GM23338 (cell line): ENCODE measurements around the gene GP5. TPM values are rescaled to one million over a fixed set of nuclear protein-coding genes. Genes with fewer than 3 reads are reported as not detected.

Experiments used
- ATAC-seq: fragments of 200-7000 bp; cut with Tn5 transposase; 3 replicates; pipeline ENCODE4 v1.9.1; 2020
- DNase-seq: peaks from one replicate; pipeline ENCODE4 v3.0.0-alpha.2; 2015; ENCODE audit warnings: low spot score
- H2AFZ ChIP-seq: fragments of 200-600 bp; sonication (generic); 2 replicates; pipeline ENCODE4 v1.8.0; 2016; ENCODE audit warnings: antibody characterized with exemption, mild to moderate bottlenecking, moderate library complexity
- H3F3A ChIP-seq: fragments of 200-600 bp; sonication (generic); replicated peaks from 2 replicates; pipeline ENCODE4 v1.8.0; 2017; ENCODE audit warnings: antibody characterized with exemption, mixed run types, low read depth
- H3K27ac ChIP-seq: fragments of 200-600 bp; sonication (generic); 2 replicates; pipeline ENCODE4 v1.6.1; 2016; ENCODE audit warnings: low read depth
- H3K27me3 ChIP-seq: fragments of 200-600 bp; sonication (generic); 2 replicates; pipeline ENCODE4 v1.8.0; 2016; ENCODE audit warnings: mild to moderate bottlenecking, mixed run types, moderate library complexity; ENCODE audit not compliant: insufficient read depth
- H3K36me3 ChIP-seq: fragments of 200-600 bp; sonication (generic); 2 replicates; pipeline ENCODE4 v1.8.0; 2016; ENCODE audit warnings: mild to moderate bottlenecking; ENCODE audit not compliant: insufficient read depth
- H3K4me1 ChIP-seq: fragments of 200-600 bp; sonication (generic); 2 replicates; pipeline ENCODE4 v1.8.0; 2016; ENCODE audit warnings: mild to moderate bottlenecking, moderate library complexity; ENCODE audit not compliant: insufficient read depth
- H3K4me2 ChIP-seq: fragments of 200-600 bp; sonication (generic); 2 replicates; pipeline ENCODE4 v1.7.1; 2017; ENCODE audit warnings: mixed run types
- H3K4me3 ChIP-seq: fragments of 200-600 bp; sonication (generic); 2 replicates; pipeline ENCODE4 v1.6.1; 2016; ENCODE audit warnings: mixed run types
- H3K79me2 ChIP-seq: fragments of 200-600 bp; sonication (generic); replicated peaks from 2 replicates; pipeline ENCODE4 v1.8.0; 2017; ENCODE audit warnings: mild to moderate bottlenecking; ENCODE audit not compliant: insufficient read depth
- H3K9me2 ChIP-seq: fragments of 200-600 bp; sonication (generic); 2 replicates; pipeline ENCODE4 v1.8.0; 2017; ENCODE audit not compliant: insufficient read depth
- H4K20me1 ChIP-seq: fragments of 200-600 bp; sonication (generic); replicated peaks from 2 replicates; pipeline ENCODE4 v1.8.0; 2017; ENCODE audit warnings: mild to moderate bottlenecking; ENCODE audit not compliant: insufficient read depth
- H3K27ac Mint-ChIP-seq: 2 replicates; pipeline ENCODE4 v1.8.0; 2020; ENCODE audit warnings: inconsistent platforms, mild to moderate bottlenecking, moderate library complexity, mixed read lengths
- H3K27me3 Mint-ChIP-seq: 3 replicates; pipeline ENCODE4 v1.8.0; 2022; ENCODE audit warnings: low read depth, mild to moderate bottlenecking, moderate library complexity, mixed read lengths, inconsistent platforms; ENCODE audit not compliant: insufficient read depth, poor library complexity
- H3K36me3 Mint-ChIP-seq: 3 replicates; pipeline ENCODE4 v1.8.0; 2021; ENCODE audit warnings: low read depth, mild to moderate bottlenecking, inconsistent platforms, moderate library complexity, mixed read lengths
- H3K4me1 Mint-ChIP-seq: 3 replicates; pipeline ENCODE4 v1.8.0; 2020; ENCODE audit warnings: mild to moderate bottlenecking, inconsistent platforms, mixed read lengths
- H3K4me3 Mint-ChIP-seq: 3 replicates; pipeline ENCODE4 v1.8.0; 2021; ENCODE audit warnings: moderate library complexity, mild to moderate bottlenecking, inconsistent platforms, mixed read lengths
- H3K9me3 Mint-ChIP-seq: 3 replicates; pipeline ENCODE4 v1.8.0; 2020; ENCODE audit warnings: moderate library complexity, mild to moderate bottlenecking, inconsistent platforms, mixed read lengths
- CREB1 ChIP-seq: fragments of 250-450 bp; sonication (Bioruptor Pico); IDR thresholded peaks from 2 replicates; pipeline ENCODE4 v1.5.0; 2020; ENCODE audit warnings: low read depth, mild to moderate bottlenecking, moderate library complexity
- EZH2 ChIP-seq: fragments of 200-600 bp; sonication (generic); IDR thresholded peaks from one replicate; pipeline ENCODE4 v1.8.0; 2017; ENCODE audit warnings: antibody characterized with exemption, mild to moderate bottlenecking, low read depth; ENCODE audit not compliant: unreplicated experiment
- EZH2phosphoT487 ChIP-seq: fragments of 200-600 bp; sonication (generic); IDR thresholded peaks from one replicate; pipeline ENCODE4 v1.8.1; 2018; ENCODE audit warnings: antibody characterized with exemption; ENCODE audit not compliant: unreplicated experiment
- JUNB ChIP-seq: IDR thresholded peaks from one replicate; pipeline ENCODE4 v1.6.1; 2016; ENCODE audit warnings: antibody characterized with exemption; ENCODE audit not compliant: unreplicated experiment
- NANOG ChIP-seq: IDR thresholded peaks from 2 replicates; pipeline ENCODE4 v1.6.1; 2016; ENCODE audit warnings: antibody characterized with exemption, borderline replicate concordance
- POLR2AphosphoS5 ChIP-seq: IDR thresholded peaks from 2 replicates; pipeline ENCODE4 v1.6.1; 2016; ENCODE audit warnings: antibody characterized with exemption, low read depth
- STAT1 ChIP-seq: IDR thresholded peaks from one replicate; pipeline ENCODE4 v1.6.1; 2016; ENCODE audit warnings: antibody characterized with exemption; ENCODE audit not compliant: unreplicated experiment
- ZNF114 ChIP-seq: fragments of 250-450 bp; sonication (Bioruptor Pico); IDR thresholded peaks from 2 replicates; pipeline ENCODE4 v1.5.0; 2020; ENCODE audit warnings: mild to moderate bottlenecking, moderate library complexity
- ZNF331 ChIP-seq: fragments of 250-450 bp; sonication (Bioruptor Pico); IDR thresholded peaks from 2 replicates; pipeline ENCODE4 v1.5.0; 2020; ENCODE audit warnings: low read depth, mild to moderate bottlenecking, moderate library complexity
- polyA plus RNA-seq: library from polyadenylated mRNA; unstranded; fragments of >200 nt; fragmentation: Nextera tagmentation; extraction: Ambion mirVana; gene quantifications from 2 replicates; pipeline ENCODE4 v1.2.1, GENCODE V29; 2016
- total RNA-seq: library from RNA; depleted of rRNA; stranded (reverse); fragments of >200 nt; shearing (Covaris generic); gene quantifications from 2 replicates; pipeline ENCODE4 v1.2.3, GENCODE V29; 2014
- TF ChIP-seq, protein P1 (sequence below), 2 experiments: fragments of 200-600 bp in 1 of 2; sonication (generic) in 1 of 2; conservative IDR thresholded peaks; 2 replicates each; pipeline versions ENCODE4 v1.5.1 to v1.6.1; 2016 to 2017; ENCODE audit warnings: antibody characterized with exemption in 2 of 2, low read depth in 2 of 2, mild to moderate bottlenecking in 2 of 2, moderate library complexity in 1 of 2
- TF ChIP-seq, protein P2 (sequence below): fragments of 250-450 bp; sonication (Bioruptor Pico); IDR thresholded peaks from 2 replicates; pipeline ENCODE4 v1.5.0; 2020; ENCODE audit warnings: mild to moderate bottlenecking, moderate library complexity
- TF ChIP-seq, protein P3 (sequence below): IDR thresholded peaks from 2 replicates; pipeline ENCODE4 v1.6.1; 2016; ENCODE audit warnings: antibody characterized with exemption

The GP5 gene
- total and polyA plus RNA-seq, 2 experiments from 2014 or later, result 0.07 to 0.15 TPM

- TF ChIP-seq ZNF114 (CRISPR knock-in tag) (no peak), EZH2phosphoT487 (no peak), ZNF331 (no peak), NANOG (no peak), CREB1 (CRISPR knock-in tag) (no peak), STAT1 (no peak), JUNB (no peak)
- H3K79me2 ChIP-seq, result no peaks in the 10 kb centered on the region
- no peaks in the 10 kb centered on the region for H3K9me2 ChIP-seq
- Mint-ChIP-seq H3K4me3 (no peak overlapping the region), H3K27ac (no peak overlapping the region), H3K27me3 (peaks cover 27% of the 10 kb centered on the region), H3K4me1 (peaks cover 16% of the 10 kb centered on the region), H3K36me3 (no peaks in the 10 kb centered on the region), H3K9me3 (peaks cover 10% of the 10 kb centered on the region; the same call in 2 of the 3 replicates)
- peaks cover 11% of the 10 kb centered on the region for H3K4me1 ChIP-seq
- H3K4me3 ChIP-seq, result no peak overlapping the region
- peaks cover 7% of the 10 kb centered on the region; the same call in 1 of the 2 replicates for H3F3A ChIP-seq
- H2AFZ ChIP-seq, result no peak overlapping the region
- H3K27me3 ChIP-seq, result peaks cover 23% of the 10 kb centered on the region
- no peak for ATAC-seq
- H4K20me1 ChIP-seq, result no peaks in the 10 kb centered on the region
- H3K36me3 ChIP-seq, result no peaks in the 10 kb centered on the region; the same call in 1 of the 2 replicates
- no peak for DNase-seq
- no peak overlapping the region for H3K27ac ChIP-seq
- no peak overlapping the region for H3K4me2 ChIP-seq
Observed at GRCh38 chr3:194392576-194392975, 6.5 kb downstream of the GP5 start.

DNA sequence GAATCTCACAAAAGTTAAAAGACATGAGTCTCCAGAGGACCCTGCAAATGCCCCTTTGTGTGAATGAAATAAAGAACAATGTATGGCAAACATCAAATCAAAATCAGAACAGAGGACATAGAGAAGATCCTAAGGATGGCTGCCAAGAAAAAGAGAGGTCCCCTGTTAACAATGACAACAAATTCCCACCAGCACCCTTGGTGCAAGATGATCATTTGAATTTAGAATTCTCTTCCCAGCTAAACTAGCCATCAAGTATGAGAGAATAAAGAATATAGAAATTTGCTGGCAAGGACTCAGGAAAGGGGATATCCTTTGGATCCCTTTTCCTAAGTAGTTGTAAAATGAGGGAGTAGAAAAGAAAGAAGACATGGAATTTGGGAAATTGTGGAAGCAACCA, 8.2 kb downstream of the GP5 start:
- DNase-seq, result no peak
- 0 out of 2 replicates have a peak, but pooled peaks cover 7% of the 10 kb centered on the region for H3F3A ChIP-seq
- no peaks in the 10 kb centered on the region for H3K79me2 ChIP-seq
- no peak overlapping the region for H3K4me3 ChIP-seq
- Mint-ChIP-seq H3K36me3 (no peaks in the 10 kb centered on the region), H3K4me1 (peaks cover 8% of the 10 kb centered on the region), H3K27ac (no peak overlapping the region), H3K4me3 (no peak overlapping the region), H3K27me3 (peaks cover 11% of the 10 kb centered on the region), H3K9me3 (peaks cover 10% of the 10 kb centered on the region; the same call in 2 of the 3 replicates)
- H3K36me3 ChIP-seq, result no peaks in the 10 kb centered on the region; the same call in 1 of the 2 replicates
- no peaks in the 10 kb centered on the region for H3K9me2 ChIP-seq
- no peak overlapping the region for H3K27ac ChIP-seq
- TF ChIP-seq EZH2 (no peak), NANOG (no peak), JUNB (no peak), ZNF114 (CRISPR knock-in tag) (no peak), POLR2AphosphoS5 (no peak), EZH2phosphoT487 (no peak)
- TF ChIP-seq, protein P1, sequence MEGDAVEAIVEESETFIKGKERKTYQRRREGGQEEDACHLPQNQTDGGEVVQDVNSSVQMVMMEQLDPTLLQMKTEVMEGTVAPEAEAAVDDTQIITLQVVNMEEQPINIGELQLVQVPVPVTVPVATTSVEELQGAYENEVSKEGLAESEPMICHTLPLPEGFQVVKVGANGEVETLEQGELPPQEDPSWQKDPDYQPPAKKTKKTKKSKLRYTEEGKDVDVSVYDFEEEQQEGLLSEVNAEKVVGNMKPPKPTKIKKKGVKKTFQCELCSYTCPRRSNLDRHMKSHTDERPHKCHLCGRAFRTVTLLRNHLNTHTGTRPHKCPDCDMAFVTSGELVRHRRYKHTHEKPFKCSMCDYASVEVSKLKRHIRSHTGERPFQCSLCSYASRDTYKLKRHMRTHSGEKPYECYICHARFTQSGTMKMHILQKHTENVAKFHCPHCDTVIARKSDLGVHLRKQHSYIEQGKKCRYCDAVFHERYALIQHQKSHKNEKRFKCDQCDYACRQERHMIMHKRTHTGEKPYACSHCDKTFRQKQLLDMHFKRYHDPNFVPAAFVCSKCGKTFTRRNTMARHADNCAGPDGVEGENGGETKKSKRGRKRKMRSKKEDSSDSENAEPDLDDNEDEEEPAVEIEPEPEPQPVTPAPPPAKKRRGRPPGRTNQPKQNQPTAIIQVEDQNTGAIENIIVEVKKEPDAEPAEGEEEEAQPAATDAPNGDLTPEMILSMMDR (conservative IDR thresholded peaks at IDR 0.05; ENCODE audit: low read depth in 2 of 2), result no peak
- TF ChIP-seq, protein P2, sequence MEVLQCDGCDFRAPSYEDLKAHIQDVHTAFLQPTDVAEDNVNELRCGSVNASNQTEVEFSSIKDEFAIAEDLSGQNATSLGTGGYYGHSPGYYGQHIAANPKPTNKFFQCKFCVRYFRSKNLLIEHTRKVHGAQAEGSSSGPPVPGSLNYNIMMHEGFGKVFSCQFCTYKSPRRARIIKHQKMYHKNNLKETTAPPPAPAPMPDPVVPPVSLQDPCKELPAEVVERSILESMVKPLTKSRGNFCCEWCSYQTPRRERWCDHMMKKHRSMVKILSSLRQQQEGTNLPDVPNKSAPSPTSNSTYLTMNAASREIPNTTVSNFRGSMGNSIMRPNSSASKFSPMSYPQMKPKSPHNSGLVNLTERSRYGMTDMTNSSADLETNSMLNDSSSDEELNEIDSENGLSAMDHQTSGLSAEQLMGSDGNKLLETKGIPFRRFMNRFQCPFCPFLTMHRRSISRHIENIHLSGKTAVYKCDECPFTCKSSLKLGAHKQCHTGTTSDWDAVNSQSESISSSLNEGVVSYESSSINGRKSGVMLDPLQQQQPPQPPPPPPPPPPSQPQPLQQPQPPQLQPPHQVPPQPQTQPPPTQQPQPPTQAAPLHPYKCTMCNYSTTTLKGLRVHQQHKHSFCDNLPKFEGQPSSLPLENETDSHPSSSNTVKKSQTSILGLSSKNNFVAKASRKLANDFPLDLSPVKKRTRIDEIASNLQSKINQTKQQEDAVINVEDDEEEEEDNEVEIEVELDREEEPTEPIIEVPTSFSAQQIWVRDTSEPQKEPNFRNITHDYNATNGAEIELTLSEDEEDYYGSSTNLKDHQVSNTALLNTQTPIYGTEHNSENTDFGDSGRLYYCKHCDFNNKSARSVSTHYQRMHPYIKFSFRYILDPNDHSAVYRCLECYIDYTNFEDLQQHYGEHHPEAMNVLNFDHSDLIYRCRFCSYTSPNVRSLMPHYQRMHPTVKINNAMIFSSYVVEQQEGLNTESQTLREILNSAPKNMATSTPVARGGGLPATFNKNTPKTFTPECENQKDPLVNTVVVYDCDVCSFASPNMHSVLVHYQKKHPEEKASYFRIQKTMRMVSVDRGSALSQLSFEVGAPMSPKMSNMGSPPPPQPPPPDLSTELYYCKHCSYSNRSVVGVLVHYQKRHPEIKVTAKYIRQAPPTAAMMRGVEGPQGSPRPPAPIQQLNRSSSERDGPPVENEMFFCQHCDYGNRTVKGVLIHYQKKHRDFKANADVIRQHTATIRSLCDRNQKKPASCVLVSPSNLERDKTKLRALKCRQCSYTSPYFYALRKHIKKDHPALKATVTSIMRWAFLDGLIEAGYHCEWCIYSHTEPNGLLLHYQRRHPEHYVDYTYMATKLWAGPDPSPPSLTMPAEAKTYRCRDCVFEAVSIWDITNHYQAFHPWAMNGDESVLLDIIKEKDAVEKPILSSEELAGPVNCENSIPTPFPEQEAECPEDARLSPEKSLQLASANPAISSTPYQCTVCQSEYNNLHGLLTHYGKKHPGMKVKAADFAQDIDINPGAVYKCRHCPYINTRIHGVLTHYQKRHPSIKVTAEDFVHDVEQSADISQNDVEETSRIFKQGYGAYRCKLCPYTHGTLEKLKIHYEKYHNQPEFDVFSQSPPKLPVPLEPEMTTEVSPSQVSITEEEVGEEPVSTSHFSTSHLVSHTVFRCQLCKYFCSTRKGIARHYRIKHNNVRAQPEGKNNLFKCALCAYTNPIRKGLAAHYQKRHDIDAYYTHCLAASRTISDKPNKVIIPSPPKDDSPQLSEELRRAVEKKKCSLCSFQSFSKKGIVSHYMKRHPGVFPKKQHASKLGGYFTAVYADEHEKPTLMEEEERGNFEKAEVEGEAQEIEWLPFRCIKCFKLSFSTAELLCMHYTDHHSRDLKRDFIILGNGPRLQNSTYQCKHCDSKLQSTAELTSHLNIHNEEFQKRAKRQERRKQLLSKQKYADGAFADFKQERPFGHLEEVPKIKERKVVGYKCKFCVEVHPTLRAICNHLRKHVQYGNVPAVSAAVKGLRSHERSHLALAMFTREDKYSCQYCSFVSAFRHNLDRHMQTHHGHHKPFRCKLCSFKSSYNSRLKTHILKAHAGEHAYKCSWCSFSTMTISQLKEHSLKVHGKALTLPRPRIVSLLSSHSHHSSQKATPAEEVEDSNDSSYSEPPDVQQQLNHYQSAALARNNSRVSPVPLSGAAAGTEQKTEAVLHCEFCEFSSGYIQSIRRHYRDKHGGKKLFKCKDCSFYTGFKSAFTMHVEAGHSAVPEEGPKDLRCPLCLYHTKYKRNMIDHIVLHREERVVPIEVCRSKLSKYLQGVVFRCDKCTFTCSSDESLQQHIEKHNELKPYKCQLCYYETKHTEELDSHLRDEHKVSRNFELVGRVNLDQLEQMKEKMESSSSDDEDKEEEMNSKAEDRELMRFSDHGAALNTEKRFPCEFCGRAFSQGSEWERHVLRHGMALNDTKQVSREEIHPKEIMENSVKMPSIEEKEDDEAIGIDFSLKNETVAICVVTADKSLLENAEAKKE (CRISPR knock-in tag), result no peak
- TF ChIP-seq, protein P3, sequence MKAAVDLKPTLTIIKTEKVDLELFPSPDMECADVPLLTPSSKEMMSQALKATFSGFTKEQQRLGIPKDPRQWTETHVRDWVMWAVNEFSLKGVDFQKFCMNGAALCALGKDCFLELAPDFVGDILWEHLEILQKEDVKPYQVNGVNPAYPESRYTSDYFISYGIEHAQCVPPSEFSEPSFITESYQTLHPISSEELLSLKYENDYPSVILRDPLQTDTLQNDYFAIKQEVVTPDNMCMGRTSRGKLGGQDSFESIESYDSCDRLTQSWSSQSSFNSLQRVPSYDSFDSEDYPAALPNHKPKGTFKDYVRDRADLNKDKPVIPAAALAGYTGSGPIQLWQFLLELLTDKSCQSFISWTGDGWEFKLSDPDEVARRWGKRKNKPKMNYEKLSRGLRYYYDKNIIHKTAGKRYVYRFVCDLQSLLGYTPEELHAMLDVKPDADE, result no peak
- H3K4me2 ChIP-seq, result no peak overlapping the region
- H3K27me3 ChIP-seq, result peaks cover 6% of the 10 kb centered on the region
- H3K4me1 ChIP-seq, result peaks cover 3% of the 10 kb centered on the region; the same call in 1 of the 2 replicates
- no peaks in the 10 kb centered on the region for H4K20me1 ChIP-seq
- H2AFZ ChIP-seq, result no peak overlapping the region
- no peak for ATAC-seq
